ENCODE results near the gene PTGDR.

Gene PTGDR

GRCh38 chr14:52244997-52245396 is 22.5 kb upstream of the PTGDR start:
- ATAC-seq, result no peak
- TF ChIP-seq ARNTL (CRISPR knock-in tag; IDR thresholded peaks at IDR 0.05; ENCODE audit: borderline replicate concordance, low read depth), result no peak
- no peak for TF ChIP-seq POU6F1 (CRISPR knock-in tag; IDR thresholded peaks at IDR 0.05; ENCODE audit: borderline replicate concordance, low read depth)
- TF ChIP-seq CSDC2 (CRISPR knock-in tag; IDR thresholded peaks at IDR 0.05), result no peak
- no peak for TF ChIP-seq OSR1 (CRISPR knock-in tag; IDR thresholded peaks at IDR 0.05)
- no peak for TF ChIP-seq TCF4 (CRISPR knock-in tag; IDR thresholded peaks at IDR 0.05; ENCODE audit: borderline replicate concordance)
- TF ChIP-seq RARB (CRISPR knock-in tag; IDR thresholded peaks at IDR 0.05), result no peak

GRCh38 chr14:52248057-52248456 is 19.4 kb upstream of the PTGDR start:
- TF ChIP-seq CREB5 (CRISPR knock-in tag; IDR thresholded peaks at IDR 0.05; ENCODE audit: low read depth) (no peak), OSR1 (CRISPR knock-in tag; IDR thresholded peaks at IDR 0.05) (no peak), ZFP3 (CRISPR knock-in tag; IDR thresholded peaks at IDR 0.05) (no peak), POU6F1 (CRISPR knock-in tag; IDR thresholded peaks at IDR 0.05; ENCODE audit: borderline replicate concordance, low read depth) (no peak), TSHZ2 (CRISPR knock-in tag; IDR thresholded peaks at IDR 0.05) (no peak), SNAI2 (CRISPR knock-in tag; IDR thresholded peaks at IDR 0.05) (no peak), ARNTL (CRISPR knock-in tag; IDR thresholded peaks at IDR 0.05; ENCODE audit: borderline replicate concordance, low read depth) (no peak), TCF4 (CRISPR knock-in tag; IDR thresholded peaks at IDR 0.05; ENCODE audit: borderline replicate concordance) (no peak), CSDC2 (CRISPR knock-in tag; IDR thresholded peaks at IDR 0.05) (no peak), PATZ1 (CRISPR knock-in tag; IDR thresholded peaks at IDR 0.05; ENCODE audit: borderline replicate concordance) (no peak), CSRNP3 (CRISPR knock-in tag; IDR thresholded peaks at IDR 0.05) (no peak), BACH2 (CRISPR knock-in tag; IDR thresholded peaks at IDR 0.05; ENCODE audit: borderline replicate concordance) (no peak), RARB (CRISPR knock-in tag; IDR thresholded peaks at IDR 0.05) (no peak)
- ATAC-seq, result no peak

- TF ChIP-seq ZFP3 (CRISPR knock-in tag; IDR thresholded peaks at IDR 0.05), result no peak
- no peak for TF ChIP-seq RARB (CRISPR knock-in tag; IDR thresholded peaks at IDR 0.05)
- TF ChIP-seq ISL1 (CRISPR knock-in tag; IDR thresholded peaks at IDR 0.05), result no peak
- no peak for TF ChIP-seq BACH2 (CRISPR knock-in tag; IDR thresholded peaks at IDR 0.05; ENCODE audit: borderline replicate concordance)
- no peak for TF ChIP-seq TOX (CRISPR knock-in tag; IDR thresholded peaks at IDR 0.05; ENCODE audit: borderline replicate concordance)
- no peak for TF ChIP-seq CREB5 (CRISPR knock-in tag; IDR thresholded peaks at IDR 0.05; ENCODE audit: low read depth)
- no peak for ATAC-seq
These were observed 15.8 kb upstream of the PTGDR start for GRCh38 chr14:52251724-52252123.
